ENCODE data around the gene CCDC201.
"Not testable (repeated sequence)": the region's sequence is repeated elsewhere in the genome, so short reads cannot be mapped to it uniquely, and the experiment has no call there.

CCDC201 gene

GRCh38 chr7:45813771-45814170, 59.1 kb downstream of the CCDC201 start:
- DNase-seq (ENCODE audit: low read depth); H3K4me3 ChIP-seq (replicated peaks; ENCODE audit: low read depth, low read length): not testable (repeated sequence)

DNA sequence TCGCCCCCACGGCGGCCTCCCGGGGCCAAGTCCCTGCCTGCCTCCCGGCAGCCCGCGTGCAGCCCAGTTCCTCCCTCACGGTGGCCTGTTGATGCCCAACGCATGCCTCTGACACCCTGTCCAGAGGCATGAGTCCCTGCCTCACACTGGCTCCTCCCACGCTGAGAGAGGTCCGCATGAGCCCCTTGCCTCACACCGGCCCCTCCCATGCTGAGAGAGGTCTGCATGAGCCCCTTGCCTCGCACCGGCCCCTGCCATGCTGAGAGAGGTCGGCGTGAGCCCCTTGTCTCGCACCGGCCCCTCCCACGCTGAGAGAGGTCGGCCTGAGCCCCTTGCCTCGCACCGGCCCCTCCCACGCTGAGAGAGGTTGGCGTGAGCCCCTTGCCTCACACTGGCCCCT, 59.9 kb downstream of the CCDC201 start:
- DNase-seq (ENCODE audit: low read depth), result no peak
- no peak overlapping the region for H3K4me3 ChIP-seq (replicated peaks; ENCODE audit: low read depth, low read length)
- TF ChIP-seq, protein P1, sequence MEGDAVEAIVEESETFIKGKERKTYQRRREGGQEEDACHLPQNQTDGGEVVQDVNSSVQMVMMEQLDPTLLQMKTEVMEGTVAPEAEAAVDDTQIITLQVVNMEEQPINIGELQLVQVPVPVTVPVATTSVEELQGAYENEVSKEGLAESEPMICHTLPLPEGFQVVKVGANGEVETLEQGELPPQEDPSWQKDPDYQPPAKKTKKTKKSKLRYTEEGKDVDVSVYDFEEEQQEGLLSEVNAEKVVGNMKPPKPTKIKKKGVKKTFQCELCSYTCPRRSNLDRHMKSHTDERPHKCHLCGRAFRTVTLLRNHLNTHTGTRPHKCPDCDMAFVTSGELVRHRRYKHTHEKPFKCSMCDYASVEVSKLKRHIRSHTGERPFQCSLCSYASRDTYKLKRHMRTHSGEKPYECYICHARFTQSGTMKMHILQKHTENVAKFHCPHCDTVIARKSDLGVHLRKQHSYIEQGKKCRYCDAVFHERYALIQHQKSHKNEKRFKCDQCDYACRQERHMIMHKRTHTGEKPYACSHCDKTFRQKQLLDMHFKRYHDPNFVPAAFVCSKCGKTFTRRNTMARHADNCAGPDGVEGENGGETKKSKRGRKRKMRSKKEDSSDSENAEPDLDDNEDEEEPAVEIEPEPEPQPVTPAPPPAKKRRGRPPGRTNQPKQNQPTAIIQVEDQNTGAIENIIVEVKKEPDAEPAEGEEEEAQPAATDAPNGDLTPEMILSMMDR (IDR thresholded peaks at IDR 0.05; ENCODE audit: low read length, missing control alignments), result no peak

- H3K4me3 ChIP-seq (replicated peaks; ENCODE audit: low read depth, low read length), result not testable (repeated sequence)
Measured at GRCh38 chr7:45811652-45812234, 61.1 kb downstream of the CCDC201 start.

DNA sequence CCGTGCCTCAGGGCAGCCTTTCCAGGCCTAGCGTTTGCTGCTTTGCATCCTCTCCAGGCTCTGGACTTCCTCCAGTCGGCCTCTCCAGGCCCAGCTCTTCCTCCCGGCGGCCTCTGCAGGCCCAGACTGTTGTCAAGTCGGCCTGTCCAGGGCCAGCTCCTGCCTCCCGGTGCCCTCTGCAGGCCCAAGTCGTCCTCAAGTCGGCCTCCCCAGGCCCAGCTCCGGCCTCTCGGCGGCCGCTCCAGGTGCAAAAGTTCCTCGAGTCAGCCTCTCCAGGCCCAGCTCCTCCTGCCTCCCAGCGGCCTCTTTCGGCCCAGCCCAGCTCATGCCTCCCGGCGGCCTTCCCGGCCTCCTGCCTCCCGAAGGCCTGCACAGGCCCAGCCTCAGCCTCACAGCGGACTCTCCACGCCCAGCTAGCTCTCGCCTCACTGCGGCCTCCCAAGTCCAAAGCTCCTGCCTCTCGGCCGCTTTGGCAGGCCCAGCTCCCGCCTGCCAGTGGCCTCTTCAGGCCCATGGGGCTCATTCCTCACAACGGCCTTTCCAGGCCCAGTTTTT, 62.4 kb downstream of the CCDC201 start:
- not testable (repeated sequence) for H3K4me3 ChIP-seq (replicated peaks; ENCODE audit: low read depth, low read length); DNase-seq (ENCODE audit: low read depth)

More at GRCh38 chr7:45811652-45812234, 61.1 kb downstream of the CCDC201 start:
- not testable (repeated sequence) for DNase-seq (ENCODE audit: low read depth)

Data from fibroblast of pulmonary artery (primary cell).